Prostate gland (tissue), 2 donors: Measurements from ENCODE around the gene GPR25.

Experiments
- CTCF ChIP-seq, 4 experiments: fragments of 200-600 bp in 2 of 4; fragments of 450-650 bp in 2 of 4; sonication (generic) in 2 of 4; IDR thresholded peaks; 1 replicate in 3 of 4; 2 replicates in 1 of 4; pipeline ENCODE4 v1.5.1; 2016 to 2019; ENCODE audit warnings: antibody characterized with exemption in 4 of 4, mild to moderate bottlenecking in 2 of 4, moderate library complexity in 2 of 4
- POLR2A ChIP-seq: fragments of 450-650 bp; IDR thresholded peaks from one replicate; pipeline ENCODE4 v1.6.1; 2016; ENCODE audit warnings: antibody characterized with exemption, mild to moderate bottlenecking

GRCh38 chr1:200919386-200919785, 46.6 kb downstream of the GPR25 start:
- TF ChIP-seq CTCF (IDR thresholded peaks at IDR 0.05) (no peak), POLR2A (no peak)
